GM23248 (cell line): ENCODE results near the gene MLF2. TPM values are rescaled to one million over a fixed set of nuclear protein-coding genes. Genes with fewer than 3 reads are reported as not detected.
"Not testable (repeated sequence)": the region's sequence is repeated elsewhere in the genome, so short reads cannot be mapped to it uniquely, and the experiment has no call there.

Experiments used
- DNase-seq: peaks from one replicate; pipeline ENCODE4 v3.0.0-alpha.2; 2015
- H2AFZ ChIP-seq: fragments of 200-600 bp; sonication (generic); 2 replicates; pipeline ENCODE4 v1.6.1; 2016; ENCODE audit warnings: antibody characterized with exemption
- H3F3A ChIP-seq: fragments of 200-600 bp; sonication (generic); 2 replicates; pipeline ENCODE4 v1.6.1; 2016; ENCODE audit warnings: mild to moderate bottlenecking, antibody characterized with exemption, mixed run types; ENCODE audit not compliant: insufficient read depth
- H3K27ac ChIP-seq: fragments of 200-600 bp; sonication (generic); 2 replicates; pipeline ENCODE4 v1.5.1; 2016; ENCODE audit warnings: mild to moderate bottlenecking
- H3K27me3 ChIP-seq: fragments of 200-600 bp; sonication (generic); replicated peaks from 2 replicates; pipeline ENCODE4 v1.6.1; 2016; ENCODE audit warnings: mild to moderate bottlenecking; ENCODE audit not compliant: insufficient read depth
- H3K36me3 ChIP-seq: fragments of 200-600 bp; sonication (generic); 2 replicates; pipeline ENCODE4 v1.6.1; 2016; ENCODE audit warnings: low read depth, mild to moderate bottlenecking
- H3K4me1 ChIP-seq: fragments of 200-600 bp; sonication (generic); 2 replicates; pipeline ENCODE4 v1.6.1; 2016; ENCODE audit warnings: mild to moderate bottlenecking; ENCODE audit not compliant: insufficient read depth
- H3K4me2 ChIP-seq: fragments of 200-600 bp; sonication (generic); one replicate; pipeline ENCODE4 v1.6.1; 2016; ENCODE audit warnings: mild to moderate bottlenecking; ENCODE audit not compliant: unreplicated experiment
- H3K4me3 ChIP-seq: fragments of 200-600 bp; sonication (generic); 2 replicates; pipeline ENCODE4 v1.5.1; 2016; ENCODE audit warnings: mild to moderate bottlenecking
- H3K79me2 ChIP-seq: fragments of 200-600 bp; sonication (generic); 2 replicates; pipeline ENCODE4 v1.6.1; 2016; ENCODE audit warnings: mild to moderate bottlenecking; ENCODE audit not compliant: insufficient read depth
- H3K9ac ChIP-seq: fragments of 200-600 bp; sonication (generic); 2 replicates; pipeline ENCODE4 v1.6.1; 2016; ENCODE audit warnings: mild to moderate bottlenecking
- H3K9me2 ChIP-seq: fragments of 200-600 bp; sonication (generic); 2 replicates; pipeline ENCODE4 v1.6.1; 2016; ENCODE audit warnings: mixed run types, mild to moderate bottlenecking, moderate library complexity; ENCODE audit not compliant: insufficient read depth
- H3K9me3 ChIP-seq: fragments of 200-600 bp; sonication (generic); one replicate; pipeline ENCODE4 v1.6.1; 2017; ENCODE audit warnings: low read depth
- H4K20me1 ChIP-seq: fragments of 200-600 bp; sonication (generic); 2 replicates; pipeline ENCODE4 v1.6.0; 2016; ENCODE audit not compliant: insufficient read depth
- EZH2 ChIP-seq: fragments of 200-600 bp; sonication (generic); IDR thresholded peaks from 2 replicates; pipeline ENCODE4 v1.6.1; 2018; ENCODE audit warnings: antibody characterized with exemption, mild to moderate bottlenecking; ENCODE audit not compliant: insufficient read depth, poor library complexity, severe bottlenecking
- EZH2phosphoT487 ChIP-seq: fragments of 200-600 bp; sonication (generic); IDR thresholded peaks from 2 replicates; pipeline ENCODE4 v1.6.1; 2018; ENCODE audit warnings: antibody characterized with exemption, moderate library complexity, mild to moderate bottlenecking, low read depth; ENCODE audit not compliant: insufficient read depth
- WGBS, 2 experiments: methylation state at CpG; one replicate each; pipeline ENCODE4 v1.1.6; 2015 to 2017; ENCODE audit warnings: low lambda C conversion rate in 2 of 2, low coverage in 1 of 2; ENCODE audit errors: missing lambda C conversion rate in 2 of 2; 5-methylcytosine and 5-hydroxymethylcytosine counted together
- in situ Hi-C: fragments of 300-500 bp; cut with MboI; formaldehyde crosslinking; loops from 2 replicates; pipeline ENCODE4 v1.15.0; 2020
- polyA plus RNA-seq: library from polyadenylated mRNA; unstranded; fragments of >200 nt; fragmentation: Nextera tagmentation; extraction: Ambion mirVana; gene quantifications from 2 replicates; pipeline ENCODE4 v1.2.1, GENCODE V29; 2016
- total RNA-seq: library from RNA; depleted of rRNA; stranded (reverse); fragments of >200 nt; shearing (Covaris generic); gene quantifications from 2 replicates; pipeline ENCODE4 v1.2.3, GENCODE V29; 2014

The MLF2 gene
- total and polyA plus RNA-seq, 2 experiments from 2014 or later, result 313 to 386 TPM

DNA sequence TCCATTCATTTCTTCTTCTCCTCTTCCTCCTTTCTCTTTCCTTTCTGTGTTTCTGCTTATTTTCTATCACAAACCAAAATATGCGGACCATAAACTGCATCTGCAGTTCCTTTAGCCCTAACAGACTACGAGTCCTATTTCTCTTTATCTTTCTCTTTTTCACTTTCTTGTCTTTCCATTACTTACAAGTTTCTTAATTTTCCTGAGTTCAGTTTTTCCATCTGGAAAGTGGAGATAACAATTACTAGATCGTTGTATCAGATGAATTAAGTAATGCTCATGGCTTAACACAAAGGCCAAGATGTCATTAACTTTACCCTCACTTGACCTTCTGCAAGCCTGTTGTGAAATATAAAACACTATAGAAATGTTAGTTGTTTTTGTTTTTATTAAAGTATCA lies 30.1 kb downstream of the MLF2 start:
- H3K4me2 ChIP-seq, result peak overlapping the region; percentile 99
- H3K9me2 ChIP-seq, result no peaks in the 10 kb centered on the region
- H3K36me3 ChIP-seq, result no peaks in the 10 kb centered on the region; the same call in 1 of the 2 replicates
- H3K27ac ChIP-seq, result peak overlapping the region; percentile 82
- no peaks in the 10 kb centered on the region for H4K20me1 ChIP-seq
- H3K27me3 ChIP-seq, result no peaks in the 10 kb centered on the region
- TF ChIP-seq EZH2phosphoT487 (no peak), EZH2 (no peak)
- H3F3A ChIP-seq, result peaks cover 10% of the 10 kb centered on the region; the same call in 1 of the 2 replicates
- 78 to 84% methylated on average over 3 of the region's 3 CpGs for WGBS, 2 experiments
- peaks cover 10% of the 10 kb centered on the region for H3K4me1 ChIP-seq
- peak overlapping the region; percentile 97 for H2AFZ ChIP-seq
- in situ Hi-C loops, result no loop called here
- H3K9me3 ChIP-seq, result no peaks in the 10 kb centered on the region
- peaks cover 24% of the 10 kb centered on the region for H3K79me2 ChIP-seq
- H3K9ac ChIP-seq, result no peak overlapping the region
- no peak for DNase-seq
- peak overlapping the region; percentile 79; the same call in 1 of the 2 replicates for H3K4me3 ChIP-seq

DNA sequence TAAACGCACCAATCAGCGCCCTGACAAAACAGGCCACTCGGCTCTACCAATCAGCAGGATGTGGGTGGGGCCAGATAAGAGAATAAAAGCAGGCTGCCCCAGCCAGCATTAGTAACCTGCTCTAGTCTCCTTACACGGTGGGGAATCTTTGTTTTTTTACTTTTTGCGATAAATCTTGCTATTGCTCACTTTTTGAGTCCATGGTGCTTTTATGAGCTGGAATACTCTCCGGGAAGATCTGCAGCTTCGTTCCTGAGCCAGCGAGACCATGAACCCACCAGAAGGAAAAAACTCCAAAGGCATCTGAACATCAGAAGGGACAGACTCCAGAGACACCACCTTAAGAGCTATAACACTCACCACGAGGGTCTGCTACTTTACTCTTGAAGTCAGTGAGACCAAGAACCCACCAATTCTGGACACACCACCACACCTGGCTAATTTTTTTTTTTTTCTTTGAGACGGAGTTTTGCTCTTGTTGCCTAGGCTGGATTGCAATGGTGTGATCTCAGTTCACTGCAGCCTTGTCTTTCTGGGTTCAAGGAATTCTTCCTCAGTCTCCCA lies 36.0 kb downstream of the MLF2 start:
- Histone ChIP-seq H3K9me2 (no peaks in the 10 kb centered on the region), H3K9ac (no peak overlapping the region), H3K79me2 (no peaks in the 10 kb centered on the region), H3F3A (no peaks in the 10 kb centered on the region), H3K36me3 (no peaks in the 10 kb centered on the region), H3K27ac (no peak overlapping the region), H2AFZ (no peak overlapping the region), H3K4me1 (no peaks in the 10 kb centered on the region), H3K9me3 (no peaks in the 10 kb centered on the region), H3K4me3 (no peak overlapping the region), H3K4me2 (no peak overlapping the region), H4K20me1 (no peaks in the 10 kb centered on the region), H3K27me3 (no peaks in the 10 kb centered on the region)
- TF ChIP-seq EZH2 (no peak), EZH2phosphoT487 (no peak)
- 57 to 62% methylated on average over 9 to 10 of the region's 10 CpGs for WGBS, 2 experiments
- DNase-seq, result no peak
- in situ Hi-C loops, result no loop called here

DNA sequence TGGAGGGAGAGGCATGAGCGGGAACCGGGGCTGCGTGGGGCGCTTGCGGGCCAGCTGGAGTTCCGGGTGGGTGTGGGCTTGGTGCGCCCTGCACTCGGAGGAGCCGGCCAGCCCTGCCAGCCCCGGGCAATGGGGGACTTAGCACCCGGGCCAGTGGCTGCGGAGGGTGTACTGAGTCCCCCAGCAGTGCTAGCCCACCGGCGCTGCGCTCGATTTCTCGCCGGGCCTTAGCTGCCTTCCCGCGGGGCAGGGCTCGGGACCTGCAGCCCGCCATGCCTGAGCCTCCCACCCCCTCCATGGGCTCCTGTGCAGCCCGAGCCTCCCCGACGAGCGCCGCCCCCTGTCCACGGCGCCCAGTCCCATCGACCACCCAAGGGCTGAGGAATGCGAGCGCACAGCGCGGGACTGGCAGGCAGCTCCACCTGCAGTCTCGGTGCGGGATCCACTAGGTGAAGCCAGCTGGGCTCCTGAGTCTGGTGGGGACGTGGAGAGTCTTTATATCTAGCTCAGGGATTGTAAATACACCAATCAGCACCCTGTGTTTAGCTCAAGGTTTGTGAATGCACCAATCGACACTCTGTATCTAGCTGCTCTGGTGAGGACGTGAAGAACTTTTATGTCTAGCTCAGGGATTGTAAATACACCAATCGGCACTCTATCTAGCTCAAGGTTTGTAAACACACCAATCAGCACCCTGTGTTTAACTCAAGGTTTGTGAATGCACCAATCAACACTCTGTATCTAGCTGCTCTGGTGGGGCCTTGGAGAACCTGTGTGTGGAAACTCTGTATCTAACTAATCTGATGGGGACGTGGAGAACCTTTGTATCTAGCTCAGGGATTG lies 36.7 kb downstream of the MLF2 start:
- H3K4me3 ChIP-seq, in situ Hi-C loops, H3K9ac ChIP-seq, H3K4me1 ChIP-seq, H3K36me3 ChIP-seq, H3K27ac ChIP-seq, H3K4me2 ChIP-seq, H3K79me2 ChIP-seq, H3K9me3 ChIP-seq, H3F3A ChIP-seq, DNase-seq, H3K9me2 ChIP-seq, H2AFZ ChIP-seq, H4K20me1 ChIP-seq, H3K27me3 ChIP-seq: not testable (repeated sequence)
- 86 to 88% methylated on average over 6 to 32 of the region's 41 CpGs for WGBS, 2 experiments

DNA sequence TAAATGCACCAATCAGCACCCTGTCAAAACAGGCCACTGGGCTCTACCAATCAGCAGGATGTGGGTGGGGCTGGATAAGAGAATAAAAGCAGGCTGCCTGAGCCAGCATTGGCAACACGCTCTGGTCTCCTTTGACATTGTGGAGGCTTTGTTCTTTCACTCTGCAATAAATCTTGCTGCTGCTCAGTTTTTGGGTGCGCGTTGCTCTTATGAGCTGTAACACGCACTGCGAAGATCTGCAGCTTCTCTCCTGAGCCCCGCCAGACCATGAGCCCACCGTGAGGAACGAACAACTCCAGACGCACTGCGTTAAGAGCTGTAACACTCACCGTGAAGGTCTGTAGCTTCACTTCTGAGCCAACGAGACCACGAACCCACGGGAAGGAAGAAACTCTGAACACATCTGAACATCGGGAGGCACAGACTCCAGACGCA lies 44.0 kb downstream of the MLF2 start:
- Histone ChIP-seq H3K4me2 (no peak overlapping the region), H3K9me2 (no peaks in the 10 kb centered on the region), H3K27ac (no peak overlapping the region), H3K27me3 (peaks cover 6% of the 10 kb centered on the region; the same call in 1 of the 2 replicates), H2AFZ (no peak overlapping the region), H3K36me3 (no peaks in the 10 kb centered on the region), H3K9ac (no peak overlapping the region), H3K4me3 (no peak overlapping the region), H3F3A (no peaks in the 10 kb centered on the region), H3K79me2 (no peaks in the 10 kb centered on the region), H3K4me1 (no peaks in the 10 kb centered on the region), H4K20me1 (no peaks in the 10 kb centered on the region), H3K9me3 (no peaks in the 10 kb centered on the region)
- 72 to 74% methylated on average over 16 of the region's 16 CpGs for WGBS, 2 experiments
- DNase-seq, result no peak
- TF ChIP-seq EZH2phosphoT487 (no peak), EZH2 (no peak)
- in situ Hi-C loops, result no loop called here

DNA sequence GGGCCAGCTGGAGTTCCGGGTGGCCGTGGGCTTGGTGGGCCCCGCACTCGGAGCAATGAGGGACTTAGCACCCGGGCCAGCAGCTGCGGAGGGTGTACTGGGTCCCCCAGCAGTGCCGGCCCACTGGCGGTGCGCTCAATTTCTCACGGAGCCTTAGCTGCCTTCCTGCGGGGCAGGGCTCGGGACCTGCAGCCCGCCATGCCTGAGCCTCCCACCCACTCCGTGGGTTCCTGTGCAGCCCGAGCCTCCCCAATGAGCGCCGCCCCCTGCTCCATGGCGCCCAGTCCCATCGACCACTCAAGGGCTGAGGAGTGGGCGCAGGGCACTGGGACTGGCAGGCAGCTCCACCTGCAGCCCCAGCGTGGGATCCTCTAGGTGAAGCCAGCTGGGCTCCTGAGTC lies 44.6 kb downstream of the MLF2 start:
- in situ Hi-C loops, H3K4me1 ChIP-seq, H3K79me2 ChIP-seq, H3F3A ChIP-seq, H4K20me1 ChIP-seq, H3K9ac ChIP-seq, H3K27me3 ChIP-seq, H2AFZ ChIP-seq, H3K27ac ChIP-seq, H3K36me3 ChIP-seq, H3K9me3 ChIP-seq, H3K4me2 ChIP-seq, H3K9me2 ChIP-seq, H3K4me3 ChIP-seq, DNase-seq: not testable (repeated sequence)
- 83 to 84% methylated on average over 11 to 21 of the region's 21 CpGs for WGBS, 2 experiments
